OCI-LY3 (cell line): ENCODE measurements around the gene SGSM2.

Experiments used
- H2AFZ ChIP-seq: fragments of 200-600, 300-600 bp; shearing (Covaris generic); 2 replicates; pipeline ENCODE4 v1.6.0; 2014; ENCODE audit warnings: antibody characterized with exemption, low read depth, low read length
- H3K27ac ChIP-seq: fragments of 200-600, 300-600 bp; sonication (generic); 2 replicates; pipeline ENCODE4 v1.5.1; 2014; ENCODE audit warnings: mild to moderate bottlenecking, low read length, moderate library complexity, mixed read lengths
- H3K27me3 ChIP-seq: fragments of 200-600, 300-600 bp; sonication (generic); 2 replicates; pipeline ENCODE4 v1.6.1; 2014; ENCODE audit warnings: low read depth, low read length, mixed read lengths
- H3K36me3 ChIP-seq: fragments of 200-600, 300-600 bp; sonication (generic); replicated peaks from 2 replicates; pipeline ENCODE3; 2014; ENCODE audit warnings: low read depth, low read length, mixed read lengths
- H3K4me1 ChIP-seq: fragments of 300-600, 200-600 bp; sonication (generic); 2 replicates; pipeline ENCODE4 v1.6.1; 2014; ENCODE audit warnings: low read length, mixed read lengths
- H3K4me2 ChIP-seq: fragments of 200-600, 300-600 bp; sonication (generic); 2 replicates; pipeline ENCODE4 v1.6.1; 2014; ENCODE audit warnings: low read length, mixed read lengths
- H3K4me3 ChIP-seq: fragments of 300-600, 200-600 bp; sonication (generic); 2 replicates; pipeline ENCODE4 v1.5.1; 2014; ENCODE audit warnings: antibody characterized with exemption, mild to moderate bottlenecking, low read length, moderate library complexity
- H3K79me2 ChIP-seq: fragments of 300-600, 200-600 bp; shearing (Covaris generic); 2 replicates; pipeline ENCODE4 v1.6.1; 2014; ENCODE audit warnings: mild to moderate bottlenecking, low read length, mixed read lengths
- H3K9ac ChIP-seq: fragments of 300-600, 200-600 bp; shearing (Covaris generic); 2 replicates; pipeline ENCODE4 v1.6.0; 2014; ENCODE audit warnings: mild to moderate bottlenecking, low read length, moderate library complexity
- H3K9me3 ChIP-seq: fragments of 200-600, 300-600 bp; shearing (Covaris generic); 2 replicates; pipeline ENCODE4 v1.6.1; 2014; ENCODE audit warnings: low read length, mixed read lengths; ENCODE audit not compliant: insufficient read depth
- H4K20me1 ChIP-seq: fragments of 200-600, 300-600 bp; sonication (generic); 2 replicates; pipeline ENCODE4 v1.6.1; 2016; ENCODE audit warnings: low read length, mixed read lengths; ENCODE audit not compliant: insufficient read depth
- EZH2phosphoT487 ChIP-seq: fragments of 200-600 bp; shearing (Covaris generic); IDR thresholded peaks from 2 replicates; pipeline ENCODE4 v1.6.1; 2018; ENCODE audit warnings: antibody characterized with exemption, mixed run types, low read depth
- TF ChIP-seq, protein P1 (sequence below): fragments of 200-600, 300-600 bp; sonication (generic); IDR thresholded peaks from 2 replicates; pipeline ENCODE4 v1.5.1; 2014; ENCODE audit warnings: antibody characterized with exemption, low read length, low read depth

The SGSM2 gene

GRCh38 chr17:2295575-2295974, 41.7 kb upstream of the SGSM2 start:
- Histone ChIP-seq H3K27me3 (no peaks in the 10 kb centered on the region), H3K4me3 (no peak overlapping the region), H3K4me1 (no peaks in the 10 kb centered on the region), H4K20me1 (no peaks in the 10 kb centered on the region), H3K4me2 (no peak overlapping the region), H3K9ac (no peak overlapping the region), H3K79me2 (no peaks in the 10 kb centered on the region), H2AFZ (no peak overlapping the region), H3K36me3 (no peaks in the 10 kb centered on the region), H3K9me3 (no peaks in the 10 kb centered on the region), H3K27ac (no peak overlapping the region)
- no peak for TF ChIP-seq EZH2phosphoT487
- TF ChIP-seq, protein P1, sequence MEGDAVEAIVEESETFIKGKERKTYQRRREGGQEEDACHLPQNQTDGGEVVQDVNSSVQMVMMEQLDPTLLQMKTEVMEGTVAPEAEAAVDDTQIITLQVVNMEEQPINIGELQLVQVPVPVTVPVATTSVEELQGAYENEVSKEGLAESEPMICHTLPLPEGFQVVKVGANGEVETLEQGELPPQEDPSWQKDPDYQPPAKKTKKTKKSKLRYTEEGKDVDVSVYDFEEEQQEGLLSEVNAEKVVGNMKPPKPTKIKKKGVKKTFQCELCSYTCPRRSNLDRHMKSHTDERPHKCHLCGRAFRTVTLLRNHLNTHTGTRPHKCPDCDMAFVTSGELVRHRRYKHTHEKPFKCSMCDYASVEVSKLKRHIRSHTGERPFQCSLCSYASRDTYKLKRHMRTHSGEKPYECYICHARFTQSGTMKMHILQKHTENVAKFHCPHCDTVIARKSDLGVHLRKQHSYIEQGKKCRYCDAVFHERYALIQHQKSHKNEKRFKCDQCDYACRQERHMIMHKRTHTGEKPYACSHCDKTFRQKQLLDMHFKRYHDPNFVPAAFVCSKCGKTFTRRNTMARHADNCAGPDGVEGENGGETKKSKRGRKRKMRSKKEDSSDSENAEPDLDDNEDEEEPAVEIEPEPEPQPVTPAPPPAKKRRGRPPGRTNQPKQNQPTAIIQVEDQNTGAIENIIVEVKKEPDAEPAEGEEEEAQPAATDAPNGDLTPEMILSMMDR = no peak

DNA sequence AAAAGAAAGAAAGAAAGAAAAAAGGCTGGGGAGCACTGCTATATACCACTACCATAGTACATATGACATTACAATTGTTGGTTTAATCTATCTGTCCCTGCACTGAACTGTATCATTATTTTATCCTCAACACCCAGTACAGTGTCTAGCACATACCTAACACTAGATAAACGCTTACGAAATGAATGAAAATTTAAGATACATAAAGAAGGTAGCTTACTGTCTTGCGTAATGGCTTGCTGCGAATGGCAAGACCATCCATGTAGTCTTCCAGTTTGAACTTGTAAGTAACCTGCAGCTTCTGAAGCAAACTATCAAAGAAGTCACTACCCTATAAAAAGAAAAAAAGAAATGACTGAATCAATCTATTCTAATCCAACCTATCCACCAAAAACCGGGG, 40.3 kb upstream of the SGSM2 start:
- Histone ChIP-seq H3K36me3 (no peaks in the 10 kb centered on the region), H3K27ac (no peak overlapping the region), H3K4me3 (no peak overlapping the region), H3K4me2 (no peak overlapping the region), H3K9ac (no peak overlapping the region), H3K4me1 (no peaks in the 10 kb centered on the region), H3K27me3 (no peaks in the 10 kb centered on the region), H3K79me2 (no peaks in the 10 kb centered on the region), H3K9me3 (no peaks in the 10 kb centered on the region), H2AFZ (no peak overlapping the region), H4K20me1 (no peaks in the 10 kb centered on the region)
- no peak for TF ChIP-seq EZH2phosphoT487
- TF ChIP-seq, protein P1 = no peak

DNA sequence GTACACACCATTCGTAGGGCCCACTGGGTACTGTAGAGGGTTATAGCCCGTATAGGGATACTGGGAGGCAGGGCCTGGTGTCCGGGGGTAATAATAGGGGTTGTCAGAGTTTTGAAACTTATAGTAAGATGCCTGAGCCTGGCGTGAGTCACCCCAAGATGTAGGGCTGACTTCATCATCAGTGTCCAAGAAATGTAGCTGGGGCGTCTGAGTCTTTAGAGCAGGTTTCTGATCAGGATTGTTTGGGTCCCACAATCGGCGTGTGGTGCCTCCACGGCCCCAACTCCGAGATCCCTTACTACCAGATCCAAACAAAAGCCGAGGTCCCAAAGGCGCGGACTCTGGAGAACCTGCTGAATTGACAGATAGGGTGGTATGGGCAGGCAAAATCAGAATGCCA, 38.2 kb upstream of the SGSM2 start:
- Histone ChIP-seq H3K4me2 (no peak overlapping the region), H3K4me3 (no peak overlapping the region), H2AFZ (no peak overlapping the region), H3K27ac (no peak overlapping the region), H3K9me3 (no peaks in the 10 kb centered on the region), H3K9ac (no peak overlapping the region), H4K20me1 (no peaks in the 10 kb centered on the region), H3K27me3 (no peaks in the 10 kb centered on the region), H3K4me1 (peaks cover 4% of the 10 kb centered on the region; the same call in 1 of the 2 replicates), H3K79me2 (peaks cover 9% of the 10 kb centered on the region), H3K36me3 (no peaks in the 10 kb centered on the region)
- no peak for TF ChIP-seq EZH2phosphoT487
- TF ChIP-seq, protein P1 = no peak

- no peaks in the 10 kb centered on the region for H3K36me3 ChIP-seq
Observed at GRCh38 chr17:2299756-2300155, 37.5 kb upstream of the SGSM2 start.

More at GRCh38 chr17:2299756-2300155, 37.5 kb upstream of the SGSM2 start:
- H3K9ac ChIP-seq = no peak overlapping the region
- H2AFZ ChIP-seq = no peak overlapping the region
- H3K9me3 ChIP-seq = no peaks in the 10 kb centered on the region
- peaks cover 4% of the 10 kb centered on the region; the same call in 1 of the 2 replicates for H3K4me1 ChIP-seq
- TF ChIP-seq EZH2phosphoT487 = no peak
- TF ChIP-seq, protein P1 = no peak
- peaks cover 9% of the 10 kb centered on the region for H3K79me2 ChIP-seq
- H3K4me3 ChIP-seq = no peak overlapping the region
- H3K27me3 ChIP-seq = no peaks in the 10 kb centered on the region
- no peaks in the 10 kb centered on the region for H4K20me1 ChIP-seq
- H3K4me2 ChIP-seq = no peak overlapping the region
- no peak overlapping the region for H3K27ac ChIP-seq
